HCT116 (cell line): ENCODE results near the gene R3HDM4. TPM values are rescaled to one million over a fixed set of nuclear protein-coding genes. Genes with fewer than 3 reads are reported as not detected.

Experiments used
- ATAC-seq: fragments of 200-7000 bp; cut with Tn5 transposase; 2 replicates; pipeline ENCODE4 v1.9.1; 2020; ENCODE audit warnings: mild to moderate bottlenecking, moderate library complexity
- BruUV-seq: library from RNA; stranded (reverse); fragments of 400-500 nt; replicated peaks from 2 replicates; lab custom pipeline; 2021; lab: Mats Ljungman, UMichigan
- CTCF ChIA-PET: fragments of 300-600 bp; sonication (Branson Sonifier 250); formaldehyde crosslinking; loops from one replicate; lab custom pipeline; 2021; ENCODE audit warnings: antibody characterized with exemption; lab: Charles Lee
- POLR2A ChIA-PET: fragments of 300-600, 350-600 bp; sonication (Branson Sonifier 250); formaldehyde crosslinking; loops from one replicate; lab custom pipeline; 2021; ENCODE audit warnings: antibody characterized with exemption; lab: Charles Lee
- RAD21 ChIA-PET, 2 experiments: fragments of 300-600 bp; sonication (Branson Sonifier 250); formaldehyde crosslinking; loops; one replicate each; lab custom pipeline; 2023; ENCODE audit warnings: low total read pairs in 2 of 2; ENCODE audit not compliant: uncharacterized antibody in 2 of 2, unreplicated experiment in 2 of 2, low non-redundant PET in 1 of 2; lab: Charles Lee
- DNase-seq: peaks from one replicate; pipeline ENCODE4 v3.0.0-alpha.2; 2010; ENCODE audit warnings: low read depth, low spot score
- H2AFZ ChIP-seq: fragments of 200-600 bp; shearing (Covaris generic), sonication (generic); 2 replicates; pipeline ENCODE4 v1.6.1; 2017; ENCODE audit warnings: low read depth, mixed run types, mixed read lengths, antibody characterized with exemption, low read length; ENCODE audit not compliant: poor library complexity, severe bottlenecking
- H3K27ac ChIP-seq: 2 replicates; pipeline ENCODE4 v1.5.1; 2012; ENCODE audit warnings: low read depth, low read length
- H3K27me3 ChIP-seq: fragments of 200-600 bp; sonication (generic); 2 replicates; pipeline ENCODE4 v1.6.1; 2016; ENCODE audit warnings: mixed run types, low read length, mixed read lengths; ENCODE audit not compliant: insufficient read depth
- H3K36me3 ChIP-seq, 2 experiments: fragments of 200-500 bp in 1 of 2; fragments of 200-600 bp in 1 of 2; sonication (Bioruptor generic) in 1 of 2; sonication (generic) in 1 of 2; 2 replicates each; pipeline versions ENCODE4 v1.5.1 to v1.6.1; 2014 to 2016; ENCODE audit warnings: low read length in 2 of 2, inconsistent platforms in 1 of 2, mixed read lengths in 1 of 2, mixed run types in 1 of 2; ENCODE audit not compliant: insufficient read depth in 2 of 2, control insufficient read depth in 1 of 2
- H3K4me1 ChIP-seq, 2 experiments: fragments of 200-600 bp in 1 of 2; sonication (generic) in 1 of 2; 2 replicates each; pipeline versions ENCODE4 v1.5.1 to v1.6.1; 2012 to 2017; ENCODE audit warnings: low read length in 2 of 2, inconsistent platforms in 1 of 2, mild to moderate bottlenecking in 1 of 2, mixed read lengths in 1 of 2, mixed run types in 1 of 2, moderate library complexity in 1 of 2; ENCODE audit not compliant: insufficient read depth in 2 of 2, control insufficient read depth in 1 of 2
- H3K4me2 ChIP-seq: fragments of 200-600 bp; sonication (generic); 2 replicates; pipeline ENCODE4 v1.6.1; 2017; ENCODE audit warnings: mixed run types, low read length, mixed read lengths
- H3K4me3 ChIP-seq, 2 experiments: fragments of 200-600 bp in 1 of 2; sonication (generic) in 1 of 2; replicated peaks in 1 of 2; 2 replicates each; pipeline ENCODE4 v1.5.1; 2011 to 2016; ENCODE audit warnings: low read length in 2 of 2, control low read depth in 1 of 2, low read depth in 1 of 2, mild to moderate bottlenecking in 1 of 2, mixed read lengths in 1 of 2, mixed run types in 1 of 2
- H3K79me2 ChIP-seq: fragments of 200-600 bp; sonication (generic); 2 replicates; pipeline ENCODE4 v1.6.1; 2017; ENCODE audit warnings: mild to moderate bottlenecking, mixed run types, low read length, moderate library complexity, mixed read lengths; ENCODE audit not compliant: insufficient read depth
- H3K9ac ChIP-seq: fragments of 200-600 bp; sonication (generic); 2 replicates; pipeline ENCODE4 v1.6.1; 2016; ENCODE audit warnings: low read length, mixed read lengths
- H3K9me2 ChIP-seq: fragments of 200-600 bp; sonication (generic), shearing (Covaris generic); 2 replicates; pipeline ENCODE4 v1.6.1; 2017; ENCODE audit warnings: mixed run types, mild to moderate bottlenecking, moderate library complexity; ENCODE audit not compliant: insufficient read depth
- H3K9me3 ChIP-seq, 2 experiments: fragments of 200-500 bp in 1 of 2; fragments of 200-600 bp in 1 of 2; sonication (Bioruptor generic) in 1 of 2; sonication (generic) in 1 of 2; 2 replicates each; pipeline ENCODE4 v1.6.1; 2014 to 2017; ENCODE audit warnings: low read length in 2 of 2, mixed read lengths in 2 of 2, inconsistent platforms in 1 of 2, low read depth in 1 of 2, mild to moderate bottlenecking in 1 of 2, mixed run types in 1 of 2, moderate library complexity in 1 of 2; ENCODE audit not compliant: control insufficient read depth in 1 of 2, insufficient read depth in 1 of 2
- H4K20me1 ChIP-seq: fragments of 200-600 bp; sonication (generic), shearing (Covaris generic); 2 replicates; pipeline ENCODE4 v1.6.1; 2017; ENCODE audit warnings: mixed run types, mild to moderate bottlenecking, moderate library complexity; ENCODE audit not compliant: insufficient read depth
- CBX3 ChIP-seq: IDR thresholded peaks from 2 replicates; pipeline ENCODE4 v1.6.1; 2012; ENCODE audit warnings: low read depth
- CEBPB ChIP-seq: IDR thresholded peaks from 2 replicates; pipeline ENCODE4 v1.6.1; 2012; ENCODE audit warnings: low read depth
- EGR1 ChIP-seq: IDR thresholded peaks from 2 replicates; pipeline ENCODE4 v1.6.1; 2012; ENCODE audit warnings: low read depth
- ELF1 ChIP-seq: IDR thresholded peaks from 2 replicates; pipeline ENCODE4 v1.6.1; 2012; ENCODE audit warnings: low read depth, borderline replicate concordance
- EZH2 ChIP-seq: fragments of 200-600 bp; sonication (generic); IDR thresholded peaks from 2 replicates; pipeline ENCODE4 v1.6.1; 2017; ENCODE audit warnings: antibody characterized with exemption, mixed run types
- EZH2phosphoT487 ChIP-seq: fragments of 200-600 bp; IDR thresholded peaks from 2 replicates; pipeline ENCODE4 v1.6.1; 2018; ENCODE audit warnings: antibody characterized with exemption, borderline replicate concordance
- FOSL1 ChIP-seq: IDR thresholded peaks from 2 replicates; pipeline ENCODE4 v1.6.1; 2012; ENCODE audit warnings: low read depth
- JUND ChIP-seq: IDR thresholded peaks from 2 replicates; pipeline ENCODE4 v1.6.1; 2012
- POLR2AphosphoS5 ChIP-seq: IDR thresholded peaks from 2 replicates; pipeline ENCODE4 v1.6.1; 2011; ENCODE audit warnings: mild to moderate bottlenecking, low read depth, low read length, moderate library complexity
- RAD21 ChIP-seq: IDR thresholded peaks from 2 replicates; pipeline ENCODE4 v1.6.1; 2012; ENCODE audit warnings: low read depth, mild to moderate bottlenecking
- SIN3A ChIP-seq: IDR thresholded peaks from 2 replicates; pipeline ENCODE4 v1.6.1; 2012; ENCODE audit warnings: low read depth
- SP1 ChIP-seq: IDR thresholded peaks from 2 replicates; pipeline ENCODE4 v1.6.1; 2012; ENCODE audit warnings: low read depth
- SRF ChIP-seq: IDR thresholded peaks from 2 replicates; pipeline ENCODE4 v1.6.1; 2012; ENCODE audit warnings: low read depth
- TCF7L2 ChIP-seq: IDR thresholded peaks from 2 replicates; pipeline ENCODE4 v1.7.0; 2011; ENCODE audit warnings: borderline replicate concordance, inconsistent platforms; ENCODE audit not compliant: insufficient read depth, insufficient read length; ENCODE audit errors: extremely low read depth
- YY1 ChIP-seq: IDR thresholded peaks from 2 replicates; pipeline ENCODE4 v1.6.1; 2011; ENCODE audit warnings: low read length, low read depth, moderate library complexity, mild to moderate bottlenecking; ENCODE audit not compliant: insufficient replicate concordance; ENCODE audit errors: extremely low read depth
- ZBTB33 ChIP-seq: IDR thresholded peaks from 2 replicates; pipeline ENCODE4 v1.6.1; 2011; ENCODE audit warnings: mild to moderate bottlenecking, low read length, moderate library complexity; ENCODE audit not compliant: insufficient replicate concordance; ENCODE audit errors: extremely low read depth
- ZNF274 ChIP-seq: fragments of 200-500 bp; sonication (Bioruptor generic); IDR thresholded peaks from 2 replicates; pipeline ENCODE4 v1.6.1; 2014; ENCODE audit warnings: mild to moderate bottlenecking, low read depth, low read length, inconsistent platforms
- intact Hi-C: fragments of 100-400 bp; cut with micrococcal nuclease; formaldehyde crosslinking; loops from 2 replicates; pipeline ENCODE4 v1.10.0; 2022
- total RNA-seq: library from RNA; stranded (reverse); gene quantifications from one replicate; pipeline ENCODE4 v1.2.1, GENCODE V29; 2021; ENCODE audit not compliant: unreplicated experiment
- TF ChIP-seq, protein P1 (sequence below): IDR thresholded peaks from 2 replicates; pipeline ENCODE4 v1.6.1; 2012
- TF ChIP-seq, protein P2 (sequence below), 3 experiments: fragments of 200-600 bp in 1 of 3; sonication (generic) in 1 of 3; IDR thresholded peaks in 2 of 3; conservative IDR thresholded peaks in 1 of 3; 2 replicates each; pipeline ENCODE4 v1.5.1; 2012 to 2017; ENCODE audit warnings: low read depth in 2 of 3, low read length in 2 of 3, antibody characterized with exemption in 1 of 3, borderline replicate concordance in 1 of 3, control low read depth in 1 of 3, mild to moderate bottlenecking in 1 of 3, mixed read lengths in 1 of 3, mixed run types in 1 of 3, moderate library complexity in 1 of 3; ENCODE audit not compliant: insufficient read depth in 1 of 3

The R3HDM4 gene
- total RNA-seq, 1 experiment from 2014 or later: 92.3 TPM

DNA sequence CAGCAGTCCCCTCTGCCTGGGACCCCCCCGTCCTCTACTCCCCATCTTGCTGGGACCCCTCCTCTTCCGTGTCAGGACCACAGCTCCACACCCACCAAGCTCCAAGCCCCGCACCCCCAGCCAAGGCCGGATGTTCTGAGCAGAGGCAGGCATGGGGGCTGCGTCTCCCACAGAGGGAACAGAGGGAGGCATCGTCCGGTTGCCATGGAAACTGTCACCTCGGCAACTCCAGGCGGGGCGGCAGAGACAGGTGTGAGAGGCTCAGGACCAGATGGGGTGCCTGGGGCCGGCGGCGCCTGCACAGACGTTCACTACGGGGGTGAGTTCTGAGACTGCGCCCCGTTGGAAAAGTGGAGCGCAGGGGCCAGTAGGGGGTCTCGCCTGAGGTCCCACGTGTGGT lies 14.4 kb downstream of the R3HDM4 start:
- CTCF ChIA-PET: no interaction called here
- TF ChIP-seq ELF1 (no peak), SP1 (no peak), ZBTB33 (no peak), RAD21 (no peak), TCF7L2 (no peak), SRF (no peak), CEBPB (no peak), SIN3A (no peak), EZH2phosphoT487 (no peak), EGR1 (no peak), EZH2 (no peak), POLR2AphosphoS5 (no peak), YY1 (no peak), CBX3 (no peak), FOSL1 (no peak), JUND (no peak), ZNF274 (no peak)
- TF ChIP-seq, protein P1, sequence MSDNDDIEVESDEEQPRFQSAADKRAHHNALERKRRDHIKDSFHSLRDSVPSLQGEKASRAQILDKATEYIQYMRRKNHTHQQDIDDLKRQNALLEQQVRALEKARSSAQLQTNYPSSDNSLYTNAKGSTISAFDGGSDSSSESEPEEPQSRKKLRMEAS: no peak
- TF ChIP-seq, protein P2, sequence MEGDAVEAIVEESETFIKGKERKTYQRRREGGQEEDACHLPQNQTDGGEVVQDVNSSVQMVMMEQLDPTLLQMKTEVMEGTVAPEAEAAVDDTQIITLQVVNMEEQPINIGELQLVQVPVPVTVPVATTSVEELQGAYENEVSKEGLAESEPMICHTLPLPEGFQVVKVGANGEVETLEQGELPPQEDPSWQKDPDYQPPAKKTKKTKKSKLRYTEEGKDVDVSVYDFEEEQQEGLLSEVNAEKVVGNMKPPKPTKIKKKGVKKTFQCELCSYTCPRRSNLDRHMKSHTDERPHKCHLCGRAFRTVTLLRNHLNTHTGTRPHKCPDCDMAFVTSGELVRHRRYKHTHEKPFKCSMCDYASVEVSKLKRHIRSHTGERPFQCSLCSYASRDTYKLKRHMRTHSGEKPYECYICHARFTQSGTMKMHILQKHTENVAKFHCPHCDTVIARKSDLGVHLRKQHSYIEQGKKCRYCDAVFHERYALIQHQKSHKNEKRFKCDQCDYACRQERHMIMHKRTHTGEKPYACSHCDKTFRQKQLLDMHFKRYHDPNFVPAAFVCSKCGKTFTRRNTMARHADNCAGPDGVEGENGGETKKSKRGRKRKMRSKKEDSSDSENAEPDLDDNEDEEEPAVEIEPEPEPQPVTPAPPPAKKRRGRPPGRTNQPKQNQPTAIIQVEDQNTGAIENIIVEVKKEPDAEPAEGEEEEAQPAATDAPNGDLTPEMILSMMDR (IDR thresholded peaks at IDR 0.05 in 2 of 3, conservative IDR thresholded peaks at IDR 0.05 in 1 of 3; ENCODE audit: borderline replicate concordance in 1 of 3, insufficient read depth in 1 of 3, low read depth in 2 of 3, low read length in 2 of 3): no peak
- TF ChIP-seq, all 23 proteins: peak for 0
- Histone ChIP-seq H4K20me1 (no peaks in the 10 kb centered on the region), H3K9me2 (no peaks in the 10 kb centered on the region), H3K27ac (no peak overlapping the region), H2AFZ (no peak overlapping the region), H3K9ac (no peak overlapping the region), H3K27me3 (no peaks in the 10 kb centered on the region), H3K36me3 (peaks cover 6 to 7% of the 10 kb centered on the region in 2 experiments; a peak in 3 of 4 replicates), H3K4me3 (no peak overlapping the region), H3K9me3 (no peaks in the 10 kb centered on the region), H3K4me1 (peaks cover 6 to 18% of the 10 kb centered on the region in 2 experiments; a peak in 3 of 4 replicates), H3K4me2 (no peak overlapping the region), H3K79me2 (peaks cover 15% of the 10 kb centered on the region; the same call in 1 of the 2 replicates)
- DNase-seq: no peak
- ChIA-PET RAD21 (no interaction called here), POLR2A (no interaction called here)
- BruUV-seq: no TSS peak
- intact Hi-C loops: no loop called here
- ATAC-seq: no peak
